Fibroblast of the aortic adventitia (primary cell): ENCODE results near the gene LCA5. TPM values are rescaled to one million over a fixed set of nuclear protein-coding genes. Genes with fewer than 3 reads are reported as not detected.

Experiments used
- DNase-seq: peaks from one replicate; pipeline ENCODE4 v3.0.0-alpha.2; 2010; ENCODE audit warnings: low read depth
- H3K4me3 ChIP-seq: 2 replicates; pipeline ENCODE4 v1.5.1; 2011; ENCODE audit warnings: low read depth, mild to moderate bottlenecking, control low read depth, low read length, moderate library complexity
- CTCF ChIP-seq: IDR thresholded peaks from 2 replicates; pipeline ENCODE4 v1.5.1; 2011; ENCODE audit warnings: mild to moderate bottlenecking, low read length, control low read depth, inconsistent platforms; ENCODE audit not compliant: insufficient read depth
- total RNA-seq: library from RNA; depleted of rRNA; stranded (reverse); fragments of >200 nt; gene quantifications from 2 replicates; pipeline ENCODE4 v1.2.3, GENCODE V29; 2012; ENCODE audit warnings: low replicate concordance

The LCA5 gene
- total RNA-seq, 1 donor, result 7.4 TPM

DNA sequence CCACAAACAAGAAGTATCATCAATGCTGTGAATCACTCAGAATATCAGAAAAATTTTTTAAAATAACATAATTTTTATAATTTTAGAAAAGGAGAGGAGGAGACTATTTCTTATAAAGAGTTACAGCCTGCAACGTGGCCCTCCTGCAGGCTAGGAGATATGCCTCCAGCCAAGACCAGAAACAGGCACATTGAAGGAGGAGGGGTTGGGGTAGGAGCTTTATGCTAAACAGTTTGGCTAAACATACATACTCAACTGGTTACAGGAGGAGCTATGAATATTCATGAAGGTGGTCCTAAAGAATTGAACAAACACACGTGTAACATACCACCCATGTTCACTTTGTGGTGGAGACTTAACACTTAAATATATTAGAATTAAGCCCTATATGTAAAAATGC is 14.2 kb upstream of the LCA5 start:
- no peak overlapping the region for H3K4me3 ChIP-seq
- DNase-seq, result no peak
- TF ChIP-seq CTCF, result no peak

DNA sequence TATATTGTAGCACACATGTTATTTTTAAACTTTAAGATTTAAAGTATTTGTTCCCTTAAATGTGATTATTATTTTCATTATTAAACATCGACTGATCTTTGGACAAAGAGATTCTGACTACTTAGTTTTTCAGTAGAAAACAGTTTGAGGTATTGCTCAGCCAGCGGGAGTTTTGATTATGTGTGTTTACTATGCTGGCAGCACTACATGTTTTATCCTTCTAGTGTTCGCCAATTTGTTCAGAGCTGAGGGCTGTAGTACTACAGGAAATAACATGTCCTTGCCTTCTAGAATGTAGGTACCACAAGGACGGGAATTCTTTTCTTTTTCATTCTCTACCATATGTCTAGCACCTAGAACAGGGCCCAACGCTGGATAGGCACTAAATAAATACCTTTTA is 11.1 kb upstream of the LCA5 start:
- no peak for DNase-seq
- TF ChIP-seq CTCF, result no peak
- no peak overlapping the region for H3K4me3 ChIP-seq

- peak; percentile 29 for DNase-seq
- no peak for TF ChIP-seq CTCF
- no peak overlapping the region for H3K4me3 ChIP-seq
Observed at GRCh38 chr6:79546186-79546585, 9.0 kb upstream of the LCA5 start.

- DNase-seq, result peak; percentile 97
- TF ChIP-seq CTCF, result peak; percentile 86
- H3K4me3 ChIP-seq, result no peak overlapping the region
Observed at GRCh38 chr6:79544939-79545450, 7.8 kb upstream of the LCA5 start.

DNA sequence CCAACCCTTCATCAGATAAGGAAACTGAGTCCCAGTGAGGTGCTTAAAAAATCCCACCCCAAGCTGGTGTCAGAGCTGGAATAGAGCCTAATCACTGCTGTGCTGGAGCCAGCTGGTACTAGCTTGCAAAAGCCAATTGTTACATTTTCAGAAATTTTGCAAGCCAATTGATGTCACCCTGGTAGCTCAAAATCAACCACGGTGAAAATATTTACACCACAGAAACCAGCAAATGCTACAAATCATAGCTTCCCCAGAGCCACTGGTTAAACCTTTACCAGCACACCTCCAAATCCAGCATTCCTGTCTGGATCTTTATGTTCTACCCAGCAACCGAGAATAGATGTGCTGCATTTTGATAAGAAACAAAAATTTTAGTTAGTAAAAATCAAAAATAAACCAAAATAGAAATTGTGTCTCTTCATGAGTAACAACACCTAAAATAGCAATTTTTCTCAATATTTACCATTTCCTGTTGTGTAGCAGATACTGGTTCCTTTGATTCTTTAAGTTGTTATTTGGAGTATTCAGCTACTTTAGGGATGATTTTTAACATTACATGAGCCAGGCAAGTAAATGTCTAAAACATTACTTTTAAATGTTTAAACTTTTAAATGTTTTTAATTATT is 7.2 kb upstream of the LCA5 start:
- no peak for TF ChIP-seq CTCF
- H3K4me3 ChIP-seq, result no peak overlapping the region
- DNase-seq, result peak; percentile 58

DNA sequence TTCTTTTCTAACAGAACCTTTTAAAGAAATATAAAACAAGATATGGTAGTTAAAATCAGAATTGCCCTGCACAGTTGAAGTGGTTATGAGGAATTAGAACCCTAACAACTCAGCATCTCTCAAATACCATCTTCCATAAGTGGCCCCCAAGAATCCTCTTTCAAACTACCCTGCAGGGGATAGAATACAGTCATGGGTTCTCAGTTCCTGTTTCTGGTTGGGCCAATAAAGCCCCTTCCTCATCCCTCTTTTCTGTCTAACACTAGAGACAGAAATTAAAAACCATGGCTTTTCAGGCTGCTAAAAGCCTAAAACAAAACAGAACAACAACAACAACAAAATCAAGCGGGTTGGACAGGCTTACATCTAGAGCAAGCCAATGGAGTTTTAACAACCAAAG is 6.7 kb upstream of the LCA5 start:
- TF ChIP-seq CTCF, result no peak
- no peak overlapping the region for H3K4me3 ChIP-seq
- DNase-seq, result no peak

GRCh38 chr6:79543411-79543810 is 6.2 kb upstream of the LCA5 start:
- H3K4me3 ChIP-seq, result no peak overlapping the region
- TF ChIP-seq CTCF, result no peak
- DNase-seq, result no peak
